Brain microvascular endothelial cell (primary cell): ENCODE measurements around the gene RAB25.
A peak's percentile ranks its signal among the peaks of the same experiment; 100 is the strongest.

Source experiments
- DNase-seq: peaks from one replicate; pipeline ENCODE4 v3.0.0-alpha.2; 2020
- H3K27ac ChIP-seq: fragments of 250-450 bp; sonication (Bioruptor Pico); 2 replicates; pipeline ENCODE4 v1.5.1; 2020; ENCODE audit warnings: mild to moderate bottlenecking, moderate library complexity
- H3K27me3 ChIP-seq: fragments of 250-450 bp; sonication (Bioruptor Pico); replicated peaks from 2 replicates; pipeline ENCODE4 v1.5.1; 2020; ENCODE audit warnings: mild to moderate bottlenecking
- H3K36me3 ChIP-seq: fragments of 250-450 bp; sonication (Bioruptor Pico); replicated peaks from 2 replicates; pipeline ENCODE4 v1.5.1; 2020; ENCODE audit warnings: mild to moderate bottlenecking
- H3K4me3 ChIP-seq: 2 replicates; pipeline ENCODE4 v1.5.1; 2011; ENCODE audit warnings: low read depth, mild to moderate bottlenecking, control low read depth, low read length, moderate library complexity
- in situ Hi-C: cut with HindIII; loops from 2 replicates; pipeline ENCODE4 v1.10.0; 2017; ENCODE audit warnings: low sequenced_read_pairs, low pct_ligation_motif_present
- TF ChIP-seq, protein P1 (sequence below): IDR thresholded peaks from 2 replicates; pipeline ENCODE4 v1.5.1; 2011; ENCODE audit warnings: low read depth, mild to moderate bottlenecking, moderate library complexity, low read length, control low read depth, inconsistent platforms; ENCODE audit errors: missing control alignments

The RAB25 gene

DNA sequence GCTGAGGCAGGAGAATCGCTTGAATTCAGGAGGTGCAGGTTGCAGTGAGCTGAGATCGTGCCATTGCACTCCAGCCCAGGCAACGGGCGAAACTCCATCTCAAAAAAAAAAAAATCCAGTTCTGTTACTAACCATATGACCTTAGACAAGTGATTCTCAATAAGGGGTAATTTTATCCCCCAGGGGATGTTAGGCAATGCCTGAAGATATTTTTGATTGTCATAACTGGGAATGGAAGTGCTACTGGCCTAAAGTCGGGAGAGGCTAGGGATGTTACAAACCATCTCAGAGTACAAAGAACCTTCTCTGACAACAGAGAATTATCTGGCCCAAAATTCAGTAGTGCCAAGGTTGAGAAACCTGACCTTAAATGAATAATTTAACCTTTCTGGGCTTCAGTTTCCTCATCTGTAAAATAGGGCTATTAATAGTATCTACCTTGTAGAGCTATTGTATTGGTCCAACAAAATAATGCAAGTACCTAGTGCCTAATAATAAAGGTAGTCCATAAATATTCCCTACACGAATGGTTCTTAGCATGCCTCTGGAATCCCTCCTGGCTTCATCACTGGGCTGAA lies 47.8 kb downstream of the RAB25 start:
- in situ Hi-C loops = no loop called here
- no peaks in the 10 kb centered on the region for H3K27me3 ChIP-seq
- H3K36me3 ChIP-seq = no peaks in the 10 kb centered on the region
- H3K4me3 ChIP-seq = no peak overlapping the region
- DNase-seq = no peak
- TF ChIP-seq, protein P1, sequence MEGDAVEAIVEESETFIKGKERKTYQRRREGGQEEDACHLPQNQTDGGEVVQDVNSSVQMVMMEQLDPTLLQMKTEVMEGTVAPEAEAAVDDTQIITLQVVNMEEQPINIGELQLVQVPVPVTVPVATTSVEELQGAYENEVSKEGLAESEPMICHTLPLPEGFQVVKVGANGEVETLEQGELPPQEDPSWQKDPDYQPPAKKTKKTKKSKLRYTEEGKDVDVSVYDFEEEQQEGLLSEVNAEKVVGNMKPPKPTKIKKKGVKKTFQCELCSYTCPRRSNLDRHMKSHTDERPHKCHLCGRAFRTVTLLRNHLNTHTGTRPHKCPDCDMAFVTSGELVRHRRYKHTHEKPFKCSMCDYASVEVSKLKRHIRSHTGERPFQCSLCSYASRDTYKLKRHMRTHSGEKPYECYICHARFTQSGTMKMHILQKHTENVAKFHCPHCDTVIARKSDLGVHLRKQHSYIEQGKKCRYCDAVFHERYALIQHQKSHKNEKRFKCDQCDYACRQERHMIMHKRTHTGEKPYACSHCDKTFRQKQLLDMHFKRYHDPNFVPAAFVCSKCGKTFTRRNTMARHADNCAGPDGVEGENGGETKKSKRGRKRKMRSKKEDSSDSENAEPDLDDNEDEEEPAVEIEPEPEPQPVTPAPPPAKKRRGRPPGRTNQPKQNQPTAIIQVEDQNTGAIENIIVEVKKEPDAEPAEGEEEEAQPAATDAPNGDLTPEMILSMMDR = no peak
- no peak overlapping the region for H3K27ac ChIP-seq

DNA sequence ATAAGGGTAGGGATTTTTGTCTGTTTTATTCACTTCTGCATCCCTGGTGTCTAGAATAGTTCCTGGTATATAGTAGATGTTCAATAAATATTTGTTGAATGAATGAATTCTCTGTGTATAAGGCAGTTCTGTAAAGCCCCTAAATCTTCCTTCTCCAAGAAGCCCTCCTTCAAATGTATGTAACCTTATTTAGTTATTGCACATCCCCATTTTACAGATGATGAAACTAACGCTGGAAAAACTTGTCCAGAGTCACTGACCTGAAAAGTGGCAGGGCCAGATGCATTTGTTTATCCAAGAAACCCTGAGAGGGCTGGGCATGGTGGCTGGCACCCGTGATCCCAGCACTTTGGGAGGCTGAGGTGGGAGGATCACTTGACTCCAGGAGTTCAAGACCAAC lies 49.3 kb downstream of the RAB25 start:
- no peak overlapping the region for H3K4me3 ChIP-seq
- no peak overlapping the region for H3K27ac ChIP-seq
- peaks cover 6% of the 10 kb centered on the region for H3K36me3 ChIP-seq
- no peak for DNase-seq
- no peaks in the 10 kb centered on the region for H3K27me3 ChIP-seq
- in situ Hi-C loops = no loop called here
- TF ChIP-seq, protein P1 = no peak

DNA sequence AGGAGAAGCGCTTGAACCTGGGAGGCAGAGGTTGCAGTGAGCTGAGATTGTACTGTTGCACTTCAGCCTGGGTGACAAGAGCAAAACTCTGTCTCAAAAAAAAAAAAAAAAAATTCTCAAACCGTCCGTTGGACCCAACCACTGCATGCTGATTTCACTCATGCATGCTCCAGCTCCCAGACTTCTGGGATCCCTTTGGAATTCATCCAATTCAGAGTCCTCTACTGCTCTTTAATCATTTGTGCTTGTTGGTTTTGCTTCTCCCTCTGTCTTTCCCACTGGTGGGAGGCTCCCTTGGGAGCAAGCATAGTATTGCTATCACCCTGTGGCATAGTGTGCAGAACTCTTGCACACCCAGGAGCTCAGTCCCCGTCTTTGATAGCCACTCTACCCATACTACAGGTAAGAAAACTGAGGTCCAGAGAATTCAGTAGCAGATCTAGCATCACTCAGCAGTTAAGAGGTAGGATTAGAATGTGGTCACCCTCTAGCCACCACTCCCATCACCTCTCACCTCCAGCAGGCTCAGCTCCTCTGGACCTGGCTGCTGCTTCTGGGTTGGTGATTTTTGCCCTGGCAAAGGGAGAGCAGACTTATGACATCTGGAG lies 50.5 kb downstream of the RAB25 start:
- H3K4me3 ChIP-seq = no peak overlapping the region
- in situ Hi-C loops = no loop called here
- peaks cover 6% of the 10 kb centered on the region for H3K36me3 ChIP-seq
- TF ChIP-seq, protein P1 = no peak
- no peak overlapping the region for H3K27ac ChIP-seq
- no peak for DNase-seq
- H3K27me3 ChIP-seq = no peaks in the 10 kb centered on the region

DNA sequence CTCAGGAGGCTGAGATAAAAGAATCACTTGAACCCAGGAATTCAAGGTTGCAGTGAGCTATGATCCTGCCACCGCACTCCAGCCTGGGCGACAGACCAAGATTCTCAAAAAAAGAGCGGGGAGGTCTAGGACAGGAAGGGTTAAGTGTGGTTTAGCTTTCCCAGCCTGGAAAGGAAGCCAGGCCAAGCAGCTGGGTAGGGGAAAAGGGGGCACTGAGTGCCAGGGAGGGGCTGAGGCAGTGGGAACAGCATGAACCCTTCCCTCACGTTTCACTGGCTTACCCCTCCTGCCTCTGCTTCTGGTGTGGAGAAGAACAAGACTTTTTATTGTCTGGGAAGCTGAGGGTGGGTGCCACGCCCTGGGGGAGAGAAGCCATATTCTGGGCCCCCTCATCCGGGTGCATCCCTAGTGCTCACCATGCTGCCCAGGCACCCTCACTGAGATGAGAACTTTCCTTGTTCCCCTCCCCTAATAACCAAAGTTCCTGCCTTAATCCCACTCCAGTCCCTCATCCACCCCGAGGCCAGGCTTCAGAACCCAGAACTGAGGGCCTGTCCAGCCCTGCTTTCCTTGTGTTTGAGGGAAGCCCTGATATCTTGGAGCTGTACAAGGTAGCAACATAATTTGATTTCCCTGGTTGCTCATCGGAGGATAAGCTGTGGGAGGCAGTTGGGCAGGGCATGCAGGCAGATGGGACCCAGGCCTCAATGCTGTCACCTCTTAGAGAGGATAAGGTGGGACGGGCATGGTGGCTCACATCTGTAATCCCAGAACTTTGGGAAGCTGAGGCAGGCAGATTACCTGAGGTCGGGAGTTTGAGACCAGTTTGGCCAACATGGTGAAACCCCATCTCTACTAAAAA lies 51.5 kb downstream of the RAB25 start:
- no peak for DNase-seq
- peaks cover 6% of the 10 kb centered on the region for H3K36me3 ChIP-seq
- no peaks in the 10 kb centered on the region for H3K27me3 ChIP-seq
- in situ Hi-C loops = no loop called here
- TF ChIP-seq, protein P1 = no peak
- H3K4me3 ChIP-seq = no peak overlapping the region
- H3K27ac ChIP-seq = no peak overlapping the region

DNA sequence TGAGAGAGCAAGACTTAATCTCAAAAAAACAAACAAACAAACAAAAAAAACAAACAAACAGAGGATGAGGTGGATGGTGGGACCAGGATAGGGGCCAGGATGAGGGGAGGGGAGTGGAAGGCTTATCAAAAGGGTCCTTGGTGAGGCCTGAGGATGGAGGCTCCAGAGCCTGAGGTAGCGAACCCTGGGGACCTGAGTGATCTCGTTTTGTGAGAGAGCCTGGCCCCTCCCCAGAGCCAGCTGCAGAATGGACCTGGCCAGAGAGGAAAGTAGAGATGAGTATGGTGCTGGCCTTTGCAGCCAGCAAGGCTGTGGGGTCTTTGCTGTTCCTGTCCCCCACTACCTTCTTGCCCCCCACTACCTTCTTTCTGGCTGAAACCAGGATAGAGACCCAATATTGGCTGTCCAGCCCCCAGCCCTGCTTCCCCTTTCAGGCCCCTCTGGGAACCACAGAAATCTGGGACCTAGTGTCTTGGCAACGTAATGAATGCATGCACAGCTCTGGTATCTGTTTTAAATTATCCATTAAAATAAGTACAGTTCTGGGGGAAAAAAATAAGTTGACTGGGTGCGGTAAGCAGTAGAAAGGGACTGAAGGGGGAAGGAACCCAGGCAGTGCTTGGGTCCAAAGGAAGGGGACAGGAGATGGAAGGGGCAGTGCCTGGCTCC lies 52.5 kb downstream of the RAB25 start:
- H3K27me3 ChIP-seq = no peaks in the 10 kb centered on the region
- H3K36me3 ChIP-seq = peaks cover 6% of the 10 kb centered on the region
- TF ChIP-seq, protein P1 = no peak
- DNase-seq = no peak
- H3K4me3 ChIP-seq = no peak overlapping the region
- H3K27ac ChIP-seq = peak overlapping the region; percentile 80
- in situ Hi-C loops = no loop called here
